Measurements from ENCODE around the gene NTM.

NTM gene

DNA sequence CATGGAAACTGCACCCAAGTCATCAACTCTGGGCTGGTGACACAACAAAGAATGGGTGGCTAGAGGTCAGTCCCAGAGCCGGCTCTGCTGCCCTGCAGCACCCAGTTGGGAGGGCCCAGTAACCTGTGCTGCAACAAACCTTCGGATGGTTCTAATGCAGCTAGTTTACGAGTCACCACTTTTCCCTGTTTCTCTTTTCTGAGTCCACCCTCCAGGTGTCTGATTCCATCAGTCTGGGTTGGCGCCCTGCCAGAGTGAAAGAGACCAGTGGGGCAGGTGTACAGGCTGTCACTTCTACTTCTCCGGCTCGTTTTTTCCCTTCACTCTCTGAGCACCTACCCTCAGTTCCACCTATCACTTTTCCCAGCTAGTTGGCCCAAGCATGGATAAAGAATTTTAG, 572.9 kb downstream of the NTM start:
- Histone ChIP-seq H3K4me3 (ENCODE audit: low read length in 2 of 2) (no peak overlapping the region), H3K36me3 (ENCODE audit: control insufficient read depth in 2 of 2, insufficient read depth in 2 of 2, low read length in 2 of 2) (no peaks in the 10 kb centered on the region), H3K27me3 (ENCODE audit: control insufficient read depth in 1 of 2, insufficient read depth in 2 of 2, low read length in 2 of 2) (peaks cover 0 to 3% of the 10 kb centered on the region in 2 donors), H3K9ac (ENCODE audit: low read length in 2 of 2) (no peak overlapping the region), H3K9me3 (ENCODE audit: control insufficient read depth in 2 of 2, low read length in 2 of 2) (no peaks in the 10 kb centered on the region), H3K27ac (ENCODE audit: low read length) (no peak overlapping the region), H3K4me1 (ENCODE audit: control insufficient read depth, insufficient read depth, low read length) (no peaks in the 10 kb centered on the region)

DNA sequence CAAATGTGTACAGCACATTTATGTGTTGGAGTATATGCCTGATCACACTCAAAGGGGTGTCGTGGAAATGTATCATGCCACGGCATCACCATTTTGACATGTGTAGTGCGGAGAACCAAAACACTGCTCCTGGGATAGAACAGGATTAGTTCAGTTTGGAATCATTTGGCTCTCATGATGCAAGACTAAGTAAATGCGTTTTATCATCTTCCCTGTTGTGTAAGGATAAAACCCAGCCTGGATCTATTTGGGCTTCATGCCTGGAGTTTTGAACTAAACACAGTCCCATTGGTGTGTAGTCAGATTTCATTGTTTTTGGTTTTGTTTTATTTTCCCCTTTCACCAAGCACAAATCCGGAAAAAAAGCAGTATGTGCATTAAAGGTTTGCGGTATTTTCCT, 574.3 kb downstream of the NTM start:
- H3K9me3 ChIP-seq (ENCODE audit: control insufficient read depth in 2 of 2, low read length in 2 of 2) = no peaks in the 10 kb centered on the region
- H3K9ac ChIP-seq (ENCODE audit: low read length in 2 of 2) = no peak overlapping the region
- H3K4me3 ChIP-seq (ENCODE audit: low read length in 2 of 2) = no peak overlapping the region
- no peaks in the 10 kb centered on the region for H3K36me3 ChIP-seq (ENCODE audit: control insufficient read depth in 2 of 2, insufficient read depth in 2 of 2, low read length in 2 of 2)
- no peak overlapping the region for H3K27ac ChIP-seq (ENCODE audit: low read length)
- H3K4me1 ChIP-seq (ENCODE audit: control insufficient read depth, insufficient read depth, low read length) = no peaks in the 10 kb centered on the region
- peaks cover 0 to 3% of the 10 kb centered on the region in 2 donors for H3K27me3 ChIP-seq (ENCODE audit: control insufficient read depth in 1 of 2, insufficient read depth in 2 of 2, low read length in 2 of 2)

DNA sequence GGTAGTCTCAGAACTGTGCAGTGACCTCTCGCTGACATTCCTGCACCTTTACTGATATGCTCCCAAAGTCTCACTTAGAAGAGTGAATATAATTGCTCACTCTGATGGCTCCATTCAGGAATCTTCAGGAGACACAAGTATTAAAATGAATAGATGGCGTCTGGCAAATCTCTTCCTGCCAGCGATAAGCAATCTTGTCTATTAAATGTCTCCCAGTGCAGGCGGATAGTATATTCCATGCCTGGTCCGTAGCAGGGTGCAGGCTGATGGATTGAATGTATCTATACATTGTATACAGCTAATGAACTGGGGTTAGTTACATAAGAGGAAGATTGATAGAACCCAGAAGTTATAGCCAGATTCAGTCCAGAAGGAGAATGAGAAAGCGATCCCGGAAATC, 575.3 kb downstream of the NTM start:
- H3K9me3 ChIP-seq (ENCODE audit: control insufficient read depth in 2 of 2, low read length in 2 of 2) = no peaks in the 10 kb centered on the region
- H3K9ac ChIP-seq (ENCODE audit: low read length in 2 of 2) = no peak overlapping the region
- no peaks in the 10 kb centered on the region for H3K4me1 ChIP-seq (ENCODE audit: control insufficient read depth, insufficient read depth, low read length)
- H3K27me3 ChIP-seq (ENCODE audit: control insufficient read depth in 1 of 2, insufficient read depth in 2 of 2, low read length in 2 of 2) = peaks cover 0 to 3% of the 10 kb centered on the region in 2 donors
- no peak overlapping the region for H3K27ac ChIP-seq (ENCODE audit: low read length)
- H3K36me3 ChIP-seq (ENCODE audit: control insufficient read depth in 2 of 2, insufficient read depth in 2 of 2, low read length in 2 of 2) = no peaks in the 10 kb centered on the region
- no peak overlapping the region for H3K4me3 ChIP-seq (ENCODE audit: low read length in 2 of 2)

DNA sequence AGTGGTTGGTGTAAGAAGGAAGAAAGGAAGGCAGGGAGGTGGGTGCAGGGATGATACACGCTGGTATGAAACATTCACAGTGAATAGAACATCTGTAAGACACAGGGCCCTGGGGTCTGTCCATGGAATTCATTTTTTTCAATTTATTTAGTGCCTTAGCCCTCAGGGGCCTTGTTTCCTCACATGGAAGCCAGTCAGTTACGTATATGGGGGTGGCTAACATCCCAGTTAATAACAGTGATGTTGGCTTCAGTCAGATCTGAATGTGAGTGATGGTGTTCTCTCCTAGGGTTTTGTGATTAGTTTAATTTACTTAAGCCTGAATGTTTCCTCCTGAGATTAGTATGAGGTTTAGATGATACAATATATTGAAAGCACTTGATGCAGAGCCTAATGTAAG, 577.1 kb downstream of the NTM start:
- H3K4me3 ChIP-seq (ENCODE audit: low read length in 2 of 2) = no peak overlapping the region
- no peak overlapping the region for H3K9ac ChIP-seq (ENCODE audit: low read length in 2 of 2)
- H3K4me1 ChIP-seq (ENCODE audit: control insufficient read depth, insufficient read depth, low read length) = no peaks in the 10 kb centered on the region
- H3K27me3 ChIP-seq (ENCODE audit: control insufficient read depth in 1 of 2, insufficient read depth in 2 of 2, low read length in 2 of 2) = peaks cover 0 to 3% of the 10 kb centered on the region in 2 donors
- no peaks in the 10 kb centered on the region for H3K36me3 ChIP-seq (ENCODE audit: control insufficient read depth in 2 of 2, insufficient read depth in 2 of 2, low read length in 2 of 2)
- no peaks in the 10 kb centered on the region for H3K9me3 ChIP-seq (ENCODE audit: control insufficient read depth in 2 of 2, low read length in 2 of 2)
- no peak overlapping the region for H3K27ac ChIP-seq (ENCODE audit: low read length)

DNA sequence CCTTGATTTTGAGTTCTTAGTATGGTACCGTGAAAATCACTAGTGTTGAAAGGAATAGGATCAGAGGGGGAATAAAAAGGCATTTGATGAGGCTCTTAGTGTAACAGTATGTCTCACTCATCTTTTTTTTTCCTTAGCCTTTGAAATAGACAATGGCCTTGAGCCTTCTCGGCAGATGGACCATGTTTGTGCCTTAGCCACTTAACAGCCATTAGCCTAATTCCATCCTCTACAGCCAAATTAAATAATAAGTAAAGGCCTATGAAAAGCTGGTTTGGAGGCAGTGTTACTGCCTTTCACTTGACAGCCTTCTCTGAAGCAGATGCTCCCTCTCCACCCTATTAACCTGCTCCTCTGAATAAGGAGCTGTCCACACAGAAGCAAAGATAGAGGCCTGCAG, 580.7 kb downstream of the NTM start:
- Histone ChIP-seq H3K4me1 (ENCODE audit: control insufficient read depth, insufficient read depth, low read length) (no peaks in the 10 kb centered on the region), H3K27ac (ENCODE audit: low read length) (no peak overlapping the region), H3K27me3 (ENCODE audit: control insufficient read depth in 1 of 2, insufficient read depth in 2 of 2, low read length in 2 of 2) (no peaks in the 10 kb centered on the region), H3K9me3 (ENCODE audit: control insufficient read depth in 2 of 2, low read length in 2 of 2) (no peaks in the 10 kb centered on the region), H3K4me3 (ENCODE audit: low read length in 2 of 2) (no peak overlapping the region), H3K36me3 (ENCODE audit: control insufficient read depth in 2 of 2, insufficient read depth in 2 of 2, low read length in 2 of 2) (no peaks in the 10 kb centered on the region), H3K9ac (ENCODE audit: low read length in 2 of 2) (no peak overlapping the region)

DNA sequence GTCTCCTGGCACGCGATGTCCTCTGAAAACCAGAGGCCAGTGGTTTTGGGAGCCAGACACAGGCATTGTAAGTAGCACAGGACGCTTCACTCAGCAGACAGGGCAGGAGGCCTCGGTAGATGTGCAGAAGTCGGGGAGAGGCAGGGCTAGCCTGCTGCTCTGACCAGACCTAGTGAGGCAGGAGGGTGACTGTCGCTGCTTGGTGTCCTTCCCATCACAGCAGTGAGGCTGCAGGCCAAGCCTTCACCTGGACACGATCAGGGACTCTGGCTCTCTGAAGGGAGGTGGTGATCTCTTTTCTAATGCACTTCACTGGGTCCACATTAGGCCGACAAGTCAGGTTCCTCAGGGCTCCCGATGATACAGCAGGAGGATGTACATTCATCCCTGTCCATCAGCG, 583.7 kb downstream of the NTM start:
- Histone ChIP-seq H3K9me3 (ENCODE audit: control insufficient read depth in 2 of 2, low read length in 2 of 2) (no peaks in the 10 kb centered on the region), H3K27me3 (ENCODE audit: control insufficient read depth in 1 of 2, insufficient read depth in 2 of 2, low read length in 2 of 2) (no peaks in the 10 kb centered on the region), H3K4me3 (ENCODE audit: low read length in 2 of 2) (no peak overlapping the region), H3K9ac (ENCODE audit: low read length in 2 of 2) (no peak overlapping the region), H3K36me3 (ENCODE audit: control insufficient read depth in 2 of 2, insufficient read depth in 2 of 2, low read length in 2 of 2) (no peaks in the 10 kb centered on the region), H3K27ac (ENCODE audit: low read length) (no peak overlapping the region), H3K4me1 (ENCODE audit: control insufficient read depth, insufficient read depth, low read length) (no peaks in the 10 kb centered on the region)

DNA sequence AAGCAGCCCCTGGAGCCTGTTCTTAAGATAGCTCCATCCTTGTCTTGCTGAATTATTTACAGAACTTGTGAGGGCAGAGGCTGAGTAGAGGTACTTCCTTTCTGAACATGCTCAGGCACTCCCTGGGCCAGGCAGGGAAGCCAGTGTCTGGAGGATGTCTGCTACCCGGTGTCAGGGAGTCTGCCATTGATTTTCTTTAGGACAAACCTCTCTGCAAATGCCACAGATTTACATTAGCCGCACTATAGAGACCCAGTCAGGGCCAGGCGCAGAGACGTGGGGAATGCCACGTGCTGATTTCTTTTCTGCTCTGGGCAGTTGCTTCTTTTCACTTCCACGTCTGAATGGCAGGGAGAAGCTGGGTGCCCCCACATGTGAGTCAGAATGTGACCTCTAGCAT, 585.5 kb downstream of the NTM start:
- Histone ChIP-seq H3K9me3 (ENCODE audit: control insufficient read depth in 2 of 2, low read length in 2 of 2) (peaks cover 0 to 5% of the 10 kb centered on the region in 2 donors), H3K4me3 (ENCODE audit: low read length in 2 of 2) (no peak overlapping the region), H3K27me3 (ENCODE audit: control insufficient read depth in 1 of 2, insufficient read depth in 2 of 2, low read length in 2 of 2) (no peaks in the 10 kb centered on the region)

DNA sequence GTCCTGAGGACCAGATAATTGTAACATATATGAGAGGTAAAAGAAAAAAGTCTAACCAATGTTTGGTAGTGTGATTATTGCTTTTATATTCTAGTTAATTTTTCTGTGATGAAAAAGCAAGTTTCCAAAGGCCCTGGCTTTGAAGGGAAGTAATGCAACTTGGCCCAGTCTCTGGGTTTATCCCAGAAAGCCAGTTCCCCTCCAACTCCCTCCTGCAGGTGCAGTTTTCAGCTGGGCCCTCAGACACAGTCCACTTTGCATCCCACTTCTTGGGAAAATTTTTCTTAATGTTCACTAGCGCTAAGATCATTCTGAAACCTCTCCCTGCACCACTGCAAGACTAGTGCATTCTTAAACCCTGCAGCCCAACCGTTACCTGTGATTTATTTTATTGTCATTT, 586.8 kb downstream of the NTM start:
- Histone ChIP-seq H3K9me3 (ENCODE audit: control insufficient read depth in 2 of 2, low read length in 2 of 2) (peaks cover 0 to 5% of the 10 kb centered on the region in 2 donors), H3K36me3 (ENCODE audit: control insufficient read depth in 2 of 2, insufficient read depth in 2 of 2, low read length in 2 of 2) (no peaks in the 10 kb centered on the region), H3K4me1 (ENCODE audit: control insufficient read depth, insufficient read depth, low read length) (no peaks in the 10 kb centered on the region), H3K27ac (ENCODE audit: low read length) (no peak overlapping the region), H3K4me3 (ENCODE audit: low read length in 2 of 2) (no peak overlapping the region), H3K9ac (ENCODE audit: low read length in 2 of 2) (no peak overlapping the region), H3K27me3 (ENCODE audit: control insufficient read depth in 1 of 2, insufficient read depth in 2 of 2, low read length in 2 of 2) (no peaks in the 10 kb centered on the region)

More for the DNA sequence above, 585.5 kb downstream of the NTM start:
- H3K9ac ChIP-seq (ENCODE audit: low read length in 2 of 2) = no peak overlapping the region
- H3K4me1 ChIP-seq (ENCODE audit: control insufficient read depth, insufficient read depth, low read length) = no peaks in the 10 kb centered on the region
- no peaks in the 10 kb centered on the region for H3K36me3 ChIP-seq (ENCODE audit: control insufficient read depth in 2 of 2, insufficient read depth in 2 of 2, low read length in 2 of 2)
- no peak overlapping the region for H3K27ac ChIP-seq (ENCODE audit: low read length)

DNA sequence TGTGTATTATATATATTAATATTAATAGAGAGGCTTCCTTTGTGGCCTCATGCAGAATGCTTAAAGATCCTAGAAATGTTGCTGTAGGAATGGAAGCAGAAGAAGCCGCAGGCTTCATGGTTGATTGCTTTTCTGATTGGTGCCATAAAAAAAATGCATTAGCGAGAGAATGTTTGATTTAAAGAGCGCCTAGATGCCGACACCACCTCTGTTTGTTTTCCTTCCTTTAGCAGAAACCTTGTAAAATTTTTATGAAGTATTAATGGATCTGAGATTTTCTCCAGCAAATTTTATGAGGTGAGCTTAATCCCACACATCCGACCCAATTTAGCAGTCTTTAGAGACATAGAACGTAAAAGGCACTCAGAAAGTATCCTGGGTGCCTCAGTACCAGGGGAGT, 587.5 kb downstream of the NTM start:
- H3K9ac ChIP-seq (ENCODE audit: low read length in 2 of 2) = no peak overlapping the region
- peaks cover 0 to 5% of the 10 kb centered on the region in 2 donors for H3K9me3 ChIP-seq (ENCODE audit: control insufficient read depth in 2 of 2, low read length in 2 of 2)
- no peaks in the 10 kb centered on the region for H3K27me3 ChIP-seq (ENCODE audit: control insufficient read depth in 1 of 2, insufficient read depth in 2 of 2, low read length in 2 of 2)
- H3K36me3 ChIP-seq (ENCODE audit: control insufficient read depth in 2 of 2, insufficient read depth in 2 of 2, low read length in 2 of 2) = no peaks in the 10 kb centered on the region
- H3K4me3 ChIP-seq (ENCODE audit: low read length in 2 of 2) = no peak overlapping the region
- H3K4me1 ChIP-seq (ENCODE audit: control insufficient read depth, insufficient read depth, low read length) = no peaks in the 10 kb centered on the region
- H3K27ac ChIP-seq (ENCODE audit: low read length) = no peak overlapping the region

DNA sequence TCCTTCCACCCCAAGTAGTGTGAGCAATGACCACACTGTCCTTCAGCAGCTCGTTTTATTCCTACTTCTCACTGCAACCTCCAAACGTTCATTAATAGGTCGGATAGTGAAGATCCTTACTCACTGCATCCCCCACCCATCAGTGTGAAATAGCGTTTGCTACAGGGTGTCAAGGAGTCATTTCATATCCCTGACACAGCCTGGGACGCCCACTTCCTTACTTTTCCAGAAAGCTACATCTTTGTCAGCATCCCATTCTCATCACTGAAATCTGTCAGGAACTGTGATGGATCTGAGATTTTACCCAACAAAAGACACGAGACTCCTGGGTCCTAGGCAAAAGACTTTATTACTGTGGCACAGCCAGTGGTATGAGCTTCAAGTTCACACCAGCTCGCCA, 592.4 kb downstream of the NTM start:
- H3K9me3 ChIP-seq (ENCODE audit: control insufficient read depth in 2 of 2, low read length in 2 of 2) = peaks cover 0 to 5% of the 10 kb centered on the region in 2 donors
- no peak overlapping the region for H3K9ac ChIP-seq (ENCODE audit: low read length in 2 of 2)
- H3K4me1 ChIP-seq (ENCODE audit: control insufficient read depth, insufficient read depth, low read length) = no peaks in the 10 kb centered on the region
- H3K27me3 ChIP-seq (ENCODE audit: control insufficient read depth in 1 of 2, insufficient read depth in 2 of 2, low read length in 2 of 2) = no peaks in the 10 kb centered on the region
- no peak overlapping the region for H3K27ac ChIP-seq (ENCODE audit: low read length)
- H3K4me3 ChIP-seq (ENCODE audit: low read length in 2 of 2) = no peak overlapping the region
- H3K36me3 ChIP-seq (ENCODE audit: control insufficient read depth in 2 of 2, insufficient read depth in 2 of 2, low read length in 2 of 2) = no peaks in the 10 kb centered on the region

DNA sequence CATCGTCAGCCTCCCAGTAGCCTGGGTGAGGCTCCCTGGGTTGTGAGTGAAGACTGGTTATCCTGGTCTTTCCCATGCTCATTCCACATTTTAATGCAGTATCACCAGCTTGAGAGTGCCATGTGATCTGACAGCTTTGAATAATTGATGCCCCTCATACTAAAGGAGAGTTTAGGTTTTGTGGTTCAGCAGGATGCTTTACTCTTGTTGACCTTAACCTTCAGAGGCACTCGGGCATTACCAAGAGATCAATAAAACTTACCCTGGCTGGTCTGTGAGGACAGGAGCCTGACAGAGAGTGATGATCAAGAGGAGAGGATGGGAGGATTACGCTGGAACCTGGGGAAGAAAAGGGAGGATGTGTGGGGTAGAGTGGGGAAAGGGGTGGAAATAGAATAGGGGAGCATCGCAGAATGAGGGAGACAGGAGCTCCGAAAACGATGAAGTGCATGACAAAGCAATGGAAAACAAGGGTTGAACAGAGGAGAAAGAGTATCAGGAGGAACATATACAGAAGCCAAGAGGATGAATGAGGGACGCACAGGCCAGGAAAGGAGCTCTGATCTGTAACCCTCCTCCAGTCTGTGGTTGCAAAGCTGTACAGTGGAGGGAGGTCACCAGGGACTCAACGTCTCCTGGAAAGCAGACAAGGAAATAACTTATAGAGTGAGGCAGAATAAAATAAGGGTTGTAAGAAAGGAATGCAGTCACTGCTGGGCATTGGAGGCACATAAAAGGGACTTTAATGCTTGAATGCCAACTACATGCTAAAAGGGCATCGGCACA, 594.5 kb downstream of the NTM start:
- no peak overlapping the region for H3K4me3 ChIP-seq (ENCODE audit: low read length in 2 of 2)
- H3K9ac ChIP-seq (ENCODE audit: low read length in 2 of 2) = no peak overlapping the region
- H3K9me3 ChIP-seq (ENCODE audit: control insufficient read depth in 2 of 2, low read length in 2 of 2) = peaks cover 0 to 2% of the 10 kb centered on the region in 2 donors
- H3K36me3 ChIP-seq (ENCODE audit: control insufficient read depth in 2 of 2, insufficient read depth in 2 of 2, low read length in 2 of 2) = no peaks in the 10 kb centered on the region
- no peak overlapping the region for H3K27ac ChIP-seq (ENCODE audit: low read length)
- no peaks in the 10 kb centered on the region for H3K27me3 ChIP-seq (ENCODE audit: control insufficient read depth in 1 of 2, insufficient read depth in 2 of 2, low read length in 2 of 2)
- no peaks in the 10 kb centered on the region for H3K4me1 ChIP-seq (ENCODE audit: control insufficient read depth, insufficient read depth, low read length)
